ENCODE results near the gene PKN3. TPM values are rescaled to one million over a fixed set of nuclear protein-coding genes. Genes with fewer than 3 reads are reported as not detected.

PKN3 gene
- total and polyA plus RNA-seq, 2 of the 13 experiments (the other 11 are each of a cell fraction or from before 2014, with no cell fraction given), result 10.5 to 13.2 TPM

GRCh38 chr9:128702949-128703615 lies 779 bp downstream of the PKN3 start (continued):
- no peak for TF ChIP-seq ZNF614 (CRISPR knock-in tag; IDR thresholded peaks at IDR 0.05; ENCODE audit: borderline replicate concordance)
- TF ChIP-seq TFDP1 (CRISPR knock-in tag; IDR thresholded peaks at IDR 0.05; ENCODE audit: borderline replicate concordance), result peak; percentile 73; the same call in 1 of the 2 replicates
- TF ChIP-seq MYNN (CRISPR knock-in tag; IDR thresholded peaks at IDR 0.05; ENCODE audit: low read depth), result no peak
- no peak for TF ChIP-seq TFE3 (CRISPR knock-in tag; IDR thresholded peaks at IDR 0.05)
- no peak for TF ChIP-seq ZNF513 (CRISPR knock-in tag; conservative IDR thresholded peaks at IDR 0.05)
- TF ChIP-seq ZNF646 (CRISPR knock-in tag; IDR thresholded peaks at IDR 0.05), result peak; percentile 46; the same call in 1 of the 2 replicates
- TF ChIP-seq IKZF5 (CRISPR knock-in tag; IDR thresholded peaks at IDR 0.05), result no peak
- peak; percentile 54; the same call in 1 of the 2 replicates for TF ChIP-seq TFDP2 (CRISPR knock-in tag; IDR thresholded peaks at IDR 0.05)
- TF ChIP-seq PHF21A (CRISPR knock-in tag; IDR thresholded peaks at IDR 0.05), result 0 out of 2 replicates have a peak, but pooled peaks have one; percentile 1
- no peak for TF ChIP-seq GABPB1 (CRISPR knock-in tag; IDR thresholded peaks at IDR 0.05)
- TF ChIP-seq ZNF280D (CRISPR knock-in tag; IDR thresholded peaks at IDR 0.05), result no peak
